Nephron progenitor cell (in vitro differentiated cells): ENCODE results near the gene GRIN2C.

Source experiments
- DNase-seq: peaks from one replicate; pipeline ENCODE4 v3.0.0; 2021
- H3K27ac Mint-ChIP-seq: 2 replicates; pipeline ENCODE4 v1.8.0; 2021; ENCODE audit warnings: mild to moderate bottlenecking, moderate library complexity, mixed read lengths
- H3K27me3 Mint-ChIP-seq: 2 replicates; pipeline ENCODE4 v1.8.0; 2021; ENCODE audit warnings: mild to moderate bottlenecking, low read depth, mixed read lengths; ENCODE audit not compliant: poor library complexity
- H3K36me3 Mint-ChIP-seq: 2 replicates; pipeline ENCODE4 v1.8.0; 2021; ENCODE audit warnings: low read depth, mixed read lengths
- H3K4me1 Mint-ChIP-seq: 2 replicates; pipeline ENCODE4 v1.8.0; 2021; ENCODE audit warnings: mixed read lengths
- H3K4me3 Mint-ChIP-seq: 2 replicates; pipeline ENCODE4 v1.8.0; 2021; ENCODE audit warnings: mild to moderate bottlenecking, moderate library complexity, mixed read lengths
- H3K9me3 Mint-ChIP-seq: 2 replicates; pipeline ENCODE4 v1.8.0; 2021; ENCODE audit warnings: mild to moderate bottlenecking, moderate library complexity, mixed read lengths
- CTCF ChIP-seq: fragments of 200-600 bp; sonication (generic); IDR thresholded peaks from 2 replicates; pipeline ENCODE4 v1.5.0; 2021; ENCODE audit warnings: antibody characterized with exemption

The GRIN2C gene

GRCh38 chr17:74862919-74863318 is 3.2 kb upstream of the GRIN2C start:
- Mint-ChIP-seq H3K4me3 (no peak overlapping the region), H3K27me3 (peaks cover 56% of the 10 kb centered on the region), H3K4me1 (peaks cover 15% of the 10 kb centered on the region), H3K36me3 (no peaks in the 10 kb centered on the region), H3K27ac (no peak overlapping the region), H3K9me3 (no peaks in the 10 kb centered on the region)
- DNase-seq = no peak
- TF ChIP-seq CTCF = no peak

DNA sequence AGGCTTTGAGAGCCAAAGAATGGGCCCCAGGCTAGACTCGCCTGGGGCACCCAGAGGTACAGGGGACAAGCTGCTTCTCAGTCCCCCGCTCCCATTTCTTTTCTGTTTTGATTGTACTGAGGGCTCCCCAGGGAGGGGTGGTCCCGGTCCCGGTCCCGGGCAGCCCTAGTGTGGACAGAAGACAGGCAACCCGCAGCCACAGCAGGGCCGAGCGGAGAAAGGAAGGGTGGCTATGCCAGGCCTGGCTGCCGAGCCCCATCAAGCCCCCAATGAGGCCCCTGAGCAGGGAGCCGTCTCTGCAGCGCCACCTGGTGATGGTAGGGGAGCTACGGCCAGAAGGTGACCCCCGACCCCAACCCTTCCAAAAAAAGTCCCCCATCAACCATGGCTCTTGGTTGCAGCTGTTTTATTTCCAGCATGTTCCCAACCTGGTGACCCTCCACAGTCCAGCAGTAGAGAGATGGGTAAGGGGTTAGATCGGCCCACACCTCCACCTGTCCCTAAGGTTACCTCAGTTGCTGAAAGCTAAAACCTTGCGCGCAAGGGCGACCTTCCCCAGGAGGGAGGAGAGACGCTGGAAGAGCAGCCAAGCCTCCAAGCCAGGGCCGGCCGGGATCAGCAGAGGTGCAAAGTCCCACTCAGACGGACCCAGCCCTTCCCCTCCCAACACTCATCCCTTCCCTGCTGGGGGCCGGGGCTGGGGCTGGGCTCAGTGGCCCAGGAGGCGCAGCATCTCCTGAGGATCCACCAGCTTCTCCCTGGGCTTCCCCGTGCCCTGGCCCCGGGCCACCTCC is 2.6 kb upstream of the GRIN2C start:
- Mint-ChIP-seq H3K4me1 (peaks cover 10% of the 10 kb centered on the region), H3K27ac (no peak overlapping the region), H3K4me3 (no peak overlapping the region), H3K9me3 (no peaks in the 10 kb centered on the region), H3K36me3 (no peaks in the 10 kb centered on the region), H3K27me3 (peaks cover 62% of the 10 kb centered on the region)
- DNase-seq = peak; percentile 93
- peak; percentile 78 for TF ChIP-seq CTCF

DNA sequence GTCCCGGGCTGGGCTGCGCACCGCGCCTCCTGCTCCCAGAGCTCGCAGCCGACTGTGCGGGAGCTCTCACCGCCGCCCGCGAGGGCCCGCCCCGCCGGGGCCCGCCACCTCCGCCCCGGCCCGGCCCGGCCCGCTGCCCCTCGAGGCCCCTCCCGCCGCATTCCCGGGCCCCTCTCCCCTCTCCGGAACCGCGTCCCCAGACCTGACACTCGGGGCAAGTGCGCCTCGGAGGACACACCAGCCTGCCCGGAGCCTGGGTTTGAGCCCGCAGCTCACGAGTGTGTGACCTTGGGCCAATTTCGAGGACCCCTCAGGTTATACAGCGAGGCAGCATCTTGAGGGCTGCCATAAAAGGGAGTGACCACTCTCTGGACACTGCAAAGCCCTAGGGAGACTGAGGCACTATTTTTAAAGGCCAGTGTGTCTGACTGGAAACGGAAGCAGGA is 2.0 kb upstream of the GRIN2C start:
- Mint-ChIP-seq H3K36me3 (no peaks in the 10 kb centered on the region), H3K27me3 (peaks cover 68% of the 10 kb centered on the region), H3K9me3 (peaks cover 3% of the 10 kb centered on the region), H3K27ac (no peak overlapping the region), H3K4me3 (peak overlapping the region; percentile 18), H3K4me1 (peaks cover 9% of the 10 kb centered on the region)
- no peak for DNase-seq
- TF ChIP-seq CTCF = no peak

DNA sequence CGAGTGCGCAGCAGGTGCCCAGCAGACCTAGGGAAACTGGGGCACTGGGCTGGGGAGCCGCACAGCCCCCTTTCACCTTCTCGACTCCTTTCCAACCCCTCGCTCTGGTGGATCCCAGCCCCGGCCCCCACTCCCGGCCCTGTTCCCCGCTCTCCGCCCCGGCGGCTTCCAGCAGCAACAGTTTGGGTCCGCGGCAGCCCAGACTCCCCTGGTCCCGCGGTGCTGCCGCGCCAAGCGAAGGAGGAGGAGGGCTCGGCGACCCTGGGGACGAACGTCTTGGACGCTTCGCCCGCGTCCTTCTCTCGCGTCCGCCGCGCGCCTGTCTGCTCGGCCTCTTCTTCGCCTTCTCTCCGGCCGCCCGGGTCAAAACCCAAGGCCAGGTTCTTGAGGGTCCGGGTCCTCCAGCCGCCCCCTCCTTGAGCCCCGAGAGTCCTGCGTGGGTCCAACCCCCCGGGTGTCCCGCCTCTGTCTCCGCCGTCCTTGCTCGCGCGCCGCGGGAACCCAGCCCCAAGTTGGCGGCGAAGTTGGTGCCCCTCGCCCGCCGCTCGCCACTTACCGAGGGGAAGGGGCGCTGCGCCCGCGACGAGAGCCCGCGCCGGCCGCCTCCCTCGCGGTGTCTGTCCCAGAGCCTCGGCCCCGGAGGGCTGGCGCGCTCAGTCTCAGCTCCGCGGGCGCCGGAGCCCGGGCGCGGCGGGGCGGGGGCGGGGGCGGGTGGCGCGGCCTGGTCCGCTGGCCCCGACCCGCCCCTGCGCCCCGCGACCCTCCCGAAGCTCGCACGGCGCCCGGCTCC is 1.4 kb upstream of the GRIN2C start:
- peaks cover 6% of the 10 kb centered on the region for H3K9me3 Mint-ChIP-seq
- H3K36me3 Mint-ChIP-seq = no peaks in the 10 kb centered on the region
- no peak for TF ChIP-seq CTCF
- no peak overlapping the region for H3K27ac Mint-ChIP-seq
- peak overlapping the region; percentile 34 for H3K4me3 Mint-ChIP-seq
- H3K27me3 Mint-ChIP-seq = peaks cover 74% of the 10 kb centered on the region
- peak; percentile 48 for DNase-seq
- peaks cover 9% of the 10 kb centered on the region for H3K4me1 Mint-ChIP-seq

- Mint-ChIP-seq H3K4me3 (peak overlapping the region; percentile 42), H3K36me3 (no peaks in the 10 kb centered on the region), H3K4me1 (peaks cover 9% of the 10 kb centered on the region), H3K27ac (no peak overlapping the region), H3K9me3 (peaks cover 6% of the 10 kb centered on the region), H3K27me3 (peaks cover 82% of the 10 kb centered on the region)
- no peak for TF ChIP-seq CTCF
- no peak for DNase-seq
Observed at GRCh38 chr17:74860229-74860871, 665 bp upstream of the GRIN2C start.
